Measurements from ENCODE around the gene NEK6. TPM values are rescaled to one million over a fixed set of nuclear protein-coding genes. Genes with fewer than 3 reads are reported as not detected.

NEK6 gene
- total RNA-seq, 1 donor from 2014 or later = 47.7 TPM

DNA sequence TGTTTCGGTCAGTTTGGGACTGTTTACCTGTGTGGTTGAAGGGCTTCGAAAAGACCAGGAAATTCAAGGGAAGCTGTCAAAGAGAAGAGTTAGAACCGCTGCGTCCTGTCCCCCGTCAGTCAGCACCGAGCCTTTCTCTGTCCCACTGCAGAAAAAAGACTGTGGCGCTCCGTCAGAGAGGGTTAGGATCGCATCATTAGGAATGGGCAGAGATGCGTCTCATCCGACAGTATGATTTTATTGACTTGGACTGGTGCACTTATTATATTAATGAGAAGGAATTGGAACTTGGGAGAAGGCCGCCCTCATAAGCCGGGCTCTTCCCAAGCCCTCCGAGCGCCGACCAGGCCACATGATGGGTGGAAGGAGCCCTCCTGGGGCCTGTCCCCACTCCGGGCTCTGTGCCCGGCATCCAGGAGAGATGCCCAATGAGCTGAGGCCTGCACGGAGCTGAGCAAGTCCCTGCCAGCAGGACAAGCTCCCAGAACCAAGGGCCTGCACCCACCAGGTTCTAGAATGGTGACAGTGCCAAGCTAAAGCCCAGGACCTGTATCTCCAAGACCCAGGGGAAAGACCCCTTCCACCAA, 71.5 kb downstream of the NEK6 start:
- intact Hi-C loops (cut with micrococcal nuclease) = no loop called here
- Mint-ChIP-seq H3K36me3 (ENCODE audit: low read depth) (peaks cover 17% of the 10 kb centered on the region), H3K27me3 (ENCODE audit: low read depth) (no peaks in the 10 kb centered on the region), H3K4me3 (ENCODE audit: low read depth) (no peak overlapping the region), H3K4me1 (ENCODE audit: low read depth) (no peaks in the 10 kb centered on the region), H3K27ac (no peak overlapping the region), H3K9me3 (no peaks in the 10 kb centered on the region)
- DNase-seq (ENCODE audit: low spot score) = no peak

DNA sequence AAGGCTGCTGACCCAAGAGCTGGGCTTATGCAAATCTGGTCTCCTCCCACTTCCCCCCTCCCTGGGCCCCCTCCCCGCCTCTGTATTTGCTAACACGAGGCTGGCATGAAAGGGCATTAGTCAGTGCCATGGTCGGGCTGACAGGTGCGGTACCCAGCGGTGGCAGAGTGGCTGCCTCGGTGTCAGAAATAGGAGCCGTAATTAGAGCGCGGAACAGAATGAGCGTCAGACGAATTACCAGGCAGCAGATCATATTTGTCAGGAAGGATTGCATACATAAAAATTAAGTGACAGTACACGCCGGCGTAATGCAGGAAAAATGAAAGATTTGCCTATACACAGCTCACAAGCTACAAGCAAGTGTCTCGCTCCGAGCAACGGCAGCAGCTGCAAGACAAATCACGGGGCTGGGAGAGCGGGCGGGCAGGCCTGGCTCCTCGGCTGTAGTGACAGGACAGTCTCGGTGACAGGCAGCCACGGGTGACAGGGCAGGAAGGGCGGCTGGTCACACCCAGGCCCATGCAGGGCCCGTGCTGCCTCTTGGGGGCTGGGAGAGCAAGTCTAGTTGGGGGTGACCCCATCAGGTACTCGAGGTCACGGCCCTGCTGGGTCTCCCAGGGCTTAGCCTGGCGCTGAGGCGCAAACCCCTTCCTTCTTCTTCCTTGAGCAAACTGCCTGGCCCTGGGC, 72.4 kb downstream of the NEK6 start:
- peaks cover 20% of the 10 kb centered on the region for H3K36me3 Mint-ChIP-seq (ENCODE audit: low read depth)
- intact Hi-C loops (cut with micrococcal nuclease) = no loop called here
- H3K4me3 Mint-ChIP-seq (ENCODE audit: low read depth) = no peak overlapping the region
- H3K4me1 Mint-ChIP-seq (ENCODE audit: low read depth) = no peaks in the 10 kb centered on the region
- no peaks in the 10 kb centered on the region for H3K9me3 Mint-ChIP-seq
- DNase-seq (ENCODE audit: low spot score) = no peak
- no peak overlapping the region for H3K27ac Mint-ChIP-seq
- no peaks in the 10 kb centered on the region for H3K27me3 Mint-ChIP-seq (ENCODE audit: low read depth)

DNA sequence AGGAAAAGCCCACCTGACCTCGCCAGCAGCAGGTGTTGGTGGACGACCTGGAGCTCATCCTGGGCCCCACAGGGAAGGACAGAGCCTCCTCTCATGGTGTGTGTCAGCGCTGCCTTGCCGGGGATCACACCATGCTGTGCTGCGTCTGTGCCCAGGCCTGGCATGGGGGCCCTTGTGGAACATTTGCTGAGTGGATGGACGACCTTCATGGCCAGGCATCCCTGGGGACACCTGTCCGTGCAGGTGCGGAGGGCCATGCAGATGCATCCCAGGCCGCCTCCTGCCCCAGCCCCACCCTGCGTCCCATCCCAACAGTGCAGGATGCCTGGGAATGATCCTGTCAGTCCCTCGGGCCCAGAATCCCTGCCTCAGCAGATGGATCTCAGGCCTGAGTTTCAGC, 73.8 kb downstream of the NEK6 start:
- no peak for DNase-seq (ENCODE audit: low spot score)
- Mint-ChIP-seq H3K4me3 (ENCODE audit: low read depth) (no peak overlapping the region), H3K27me3 (ENCODE audit: low read depth) (no peaks in the 10 kb centered on the region), H3K36me3 (ENCODE audit: low read depth) (peaks cover 26% of the 10 kb centered on the region), H3K9me3 (no peaks in the 10 kb centered on the region), H3K27ac (no peak overlapping the region), H3K4me1 (ENCODE audit: low read depth) (no peaks in the 10 kb centered on the region)
- intact Hi-C loops (cut with micrococcal nuclease) = no loop called here

DNA sequence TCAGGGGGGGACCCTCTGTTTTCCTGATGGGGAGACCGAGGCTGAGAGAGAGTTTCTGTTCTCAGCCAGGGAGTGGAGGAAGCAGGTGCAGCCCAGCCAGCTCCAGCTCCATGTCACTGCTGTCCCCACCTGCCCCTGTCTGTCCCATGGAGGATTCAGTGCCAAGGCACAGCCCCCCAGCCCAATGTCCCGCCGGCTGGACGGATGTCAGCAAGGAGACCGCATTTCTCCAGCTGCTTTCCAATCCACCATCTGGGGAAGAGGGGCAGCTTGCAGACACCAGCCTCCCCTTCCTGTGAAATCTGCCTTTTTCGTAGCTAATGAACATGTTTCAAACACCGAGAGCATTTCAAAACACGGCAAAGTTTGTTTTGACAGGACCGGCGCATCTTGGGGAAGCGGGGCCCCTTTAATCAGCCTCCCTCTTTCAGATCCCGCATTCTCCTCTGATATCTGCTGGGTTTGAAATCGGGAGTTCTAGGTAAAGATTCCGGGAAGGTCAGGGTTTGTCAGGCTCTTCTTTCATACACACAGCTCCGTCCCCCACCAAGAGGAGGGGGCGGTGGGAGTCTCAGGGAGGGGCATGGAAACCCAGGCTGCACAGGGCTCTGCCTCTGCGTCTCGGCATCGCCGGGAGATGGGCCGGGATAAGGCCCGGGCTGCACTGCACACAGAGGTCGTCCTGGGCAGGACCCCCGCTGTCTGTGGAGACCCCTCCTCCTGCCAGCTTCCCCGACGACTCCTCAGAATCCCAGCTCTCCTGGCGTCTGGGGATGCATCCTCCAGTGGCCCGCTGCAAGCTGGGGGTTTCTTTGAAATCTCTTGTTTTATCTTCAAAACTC, 74.8 kb downstream of the NEK6 start:
- DNase-seq (ENCODE audit: low spot score) = no peak
- intact Hi-C loops (cut with micrococcal nuclease) = no loop called here
- Mint-ChIP-seq H3K4me3 (ENCODE audit: low read depth) (no peak overlapping the region), H3K4me1 (ENCODE audit: low read depth) (no peaks in the 10 kb centered on the region), H3K27me3 (ENCODE audit: low read depth) (no peaks in the 10 kb centered on the region), H3K9me3 (no peaks in the 10 kb centered on the region), H3K27ac (no peak overlapping the region), H3K36me3 (ENCODE audit: low read depth) (peaks cover 34% of the 10 kb centered on the region)

DNA sequence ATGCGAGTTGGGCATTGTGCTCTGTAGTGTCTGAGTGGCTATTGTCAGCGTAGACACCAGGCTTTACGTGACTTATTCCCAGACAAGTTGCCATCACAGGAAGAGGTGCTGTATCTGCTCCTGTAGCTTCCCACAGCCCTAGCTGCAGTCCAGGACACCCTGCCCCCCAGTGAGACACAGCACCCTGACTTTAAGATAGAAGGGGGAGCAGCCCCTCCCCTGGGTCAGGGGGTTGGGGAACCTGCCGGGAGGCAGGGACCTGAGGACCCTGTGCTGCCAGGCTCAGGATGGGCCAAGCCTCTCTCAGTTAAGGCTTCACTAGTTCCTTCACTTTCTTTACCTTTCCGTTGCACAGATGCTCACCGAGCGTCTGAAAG, 75.4 kb downstream of the NEK6 start:
- no peaks in the 10 kb centered on the region for H3K9me3 Mint-ChIP-seq
- H3K4me1 Mint-ChIP-seq (ENCODE audit: low read depth) = no peaks in the 10 kb centered on the region
- H3K27ac Mint-ChIP-seq = no peak overlapping the region
- no peaks in the 10 kb centered on the region for H3K27me3 Mint-ChIP-seq (ENCODE audit: low read depth)
- intact Hi-C loops (cut with micrococcal nuclease) = no loop called here
- H3K4me3 Mint-ChIP-seq (ENCODE audit: low read depth) = no peak overlapping the region
- peaks cover 36% of the 10 kb centered on the region for H3K36me3 Mint-ChIP-seq (ENCODE audit: low read depth)
- no peak for DNase-seq (ENCODE audit: low spot score)

DNA sequence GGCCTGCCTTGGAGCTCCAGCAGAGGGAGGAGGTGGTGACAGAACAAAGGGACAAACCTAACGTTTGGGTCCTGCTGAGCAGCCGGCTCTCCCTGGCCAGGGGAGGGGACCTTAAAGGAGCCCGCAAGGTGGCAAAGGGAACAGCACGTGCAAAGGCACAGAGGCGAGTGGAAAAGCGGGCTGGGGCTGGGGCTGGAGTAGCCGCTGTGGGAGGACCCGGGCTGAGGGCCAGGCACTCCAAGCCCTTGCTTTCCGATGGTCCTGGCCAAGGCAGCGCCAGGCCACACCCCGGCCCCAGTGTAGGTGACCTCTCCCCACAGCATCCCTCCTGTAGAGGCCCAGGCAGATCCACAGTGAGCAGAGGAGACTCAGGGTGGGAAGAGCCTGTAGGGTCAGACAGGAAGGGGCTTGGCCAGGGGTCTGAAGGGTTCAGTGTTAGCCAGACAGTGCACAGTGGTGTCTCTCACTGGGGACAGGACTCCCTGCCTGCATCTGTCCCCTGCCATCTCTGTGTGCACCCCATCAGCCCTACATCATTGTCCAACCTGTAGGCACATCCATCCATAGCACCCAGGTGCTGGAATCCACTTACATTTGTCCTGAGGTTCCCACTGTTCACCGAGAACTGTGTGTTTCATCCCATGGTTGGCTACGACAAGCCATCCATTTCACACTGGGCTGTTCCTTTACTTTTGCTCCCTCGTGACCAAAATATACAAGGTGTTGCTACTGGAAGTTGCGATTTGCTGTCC, 77.0 kb downstream of the NEK6 start:
- intact Hi-C loops (cut with micrococcal nuclease) = no loop called here
- no peak for DNase-seq (ENCODE audit: low spot score)
- no peak overlapping the region for H3K27ac Mint-ChIP-seq
- no peaks in the 10 kb centered on the region for H3K27me3 Mint-ChIP-seq (ENCODE audit: low read depth)
- no peaks in the 10 kb centered on the region for H3K9me3 Mint-ChIP-seq
- no peak overlapping the region for H3K4me3 Mint-ChIP-seq (ENCODE audit: low read depth)
- no peaks in the 10 kb centered on the region for H3K4me1 Mint-ChIP-seq (ENCODE audit: low read depth)
- peaks cover 43% of the 10 kb centered on the region for H3K36me3 Mint-ChIP-seq (ENCODE audit: low read depth)

DNA sequence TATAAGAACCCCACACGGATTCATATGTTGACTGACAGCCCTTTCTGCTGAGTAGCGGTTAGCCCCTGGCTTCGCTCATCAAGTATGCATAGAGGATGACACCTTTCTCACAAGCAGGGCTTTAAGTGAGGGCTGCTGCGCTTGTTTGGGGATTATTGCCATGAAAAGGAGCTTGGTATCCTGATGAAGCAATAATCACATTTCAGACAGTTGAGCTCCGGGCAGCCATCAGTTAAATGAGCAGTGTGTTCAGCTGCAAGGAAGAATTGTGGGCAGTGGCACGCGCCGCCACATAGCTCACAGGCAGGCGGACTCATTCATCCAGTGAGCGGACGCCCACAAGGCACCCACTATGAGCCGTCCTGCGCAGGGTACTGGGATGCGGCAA, 77.6 kb downstream of the NEK6 start:
- Mint-ChIP-seq H3K36me3 (ENCODE audit: low read depth) (peaks cover 39% of the 10 kb centered on the region), H3K27ac (no peak overlapping the region), H3K4me1 (ENCODE audit: low read depth) (no peaks in the 10 kb centered on the region), H3K27me3 (ENCODE audit: low read depth) (no peaks in the 10 kb centered on the region), H3K9me3 (no peaks in the 10 kb centered on the region), H3K4me3 (ENCODE audit: low read depth) (no peak overlapping the region)
- DNase-seq (ENCODE audit: low spot score) = no peak
- intact Hi-C loops (cut with micrococcal nuclease) = no loop called here

DNA sequence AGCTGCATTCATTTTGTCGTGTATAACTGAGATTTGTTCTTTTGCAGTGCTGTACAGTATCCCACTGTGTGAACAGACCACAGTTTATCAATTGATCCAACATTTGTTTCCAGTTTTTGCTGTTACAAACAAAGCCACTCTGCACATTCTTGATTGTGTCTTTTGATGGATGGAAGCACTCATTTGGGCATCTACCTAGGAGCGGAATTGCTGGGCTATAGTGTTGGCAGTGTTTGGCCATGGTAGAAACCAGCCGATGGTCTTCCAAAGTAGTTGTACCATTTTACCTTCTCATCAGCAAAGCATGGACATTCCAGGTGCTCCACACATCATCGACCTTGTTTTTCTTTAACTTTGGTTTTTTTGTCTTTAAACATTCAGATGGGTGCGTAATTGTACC, 79.8 kb downstream of the NEK6 start:
- H3K9me3 Mint-ChIP-seq = no peaks in the 10 kb centered on the region
- DNase-seq (ENCODE audit: low spot score) = no peak
- no peak overlapping the region for H3K27ac Mint-ChIP-seq
- no peaks in the 10 kb centered on the region for H3K27me3 Mint-ChIP-seq (ENCODE audit: low read depth)
- no peaks in the 10 kb centered on the region for H3K4me1 Mint-ChIP-seq (ENCODE audit: low read depth)
- H3K4me3 Mint-ChIP-seq (ENCODE audit: low read depth) = no peak overlapping the region
- H3K36me3 Mint-ChIP-seq (ENCODE audit: low read depth) = peaks cover 44% of the 10 kb centered on the region
- intact Hi-C loops (cut with micrococcal nuclease) = no loop called here

DNA sequence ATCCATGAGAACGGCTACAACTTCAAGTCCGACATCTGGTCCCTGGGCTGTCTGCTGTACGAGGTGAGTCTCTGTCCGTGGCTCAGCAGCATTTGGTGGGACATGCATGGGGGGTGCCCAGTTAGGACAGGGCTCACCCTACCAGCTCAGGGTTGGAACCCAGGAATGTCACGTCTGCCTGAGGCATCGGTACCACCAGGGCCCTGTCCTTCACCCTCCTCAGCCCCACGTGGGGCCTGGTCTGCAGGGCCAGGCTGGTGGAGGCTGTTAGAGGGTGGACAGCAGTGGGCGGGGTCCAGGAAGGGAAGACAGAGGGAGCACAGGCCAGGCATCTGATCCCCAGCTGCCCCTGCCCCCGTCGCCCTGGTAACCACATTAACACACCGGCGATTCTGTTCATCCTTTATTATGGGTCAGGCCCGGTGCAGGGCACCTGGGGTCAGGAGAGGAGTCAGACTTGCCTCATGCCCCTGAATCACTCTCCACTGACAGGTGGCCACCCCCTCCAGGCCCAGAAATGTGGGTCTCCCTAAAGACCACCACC, 81.9 kb downstream of the NEK6 start:
- no peak overlapping the region for H3K4me3 Mint-ChIP-seq (ENCODE audit: low read depth)
- H3K27ac Mint-ChIP-seq = no peak overlapping the region
- H3K4me1 Mint-ChIP-seq (ENCODE audit: low read depth) = no peaks in the 10 kb centered on the region
- H3K27me3 Mint-ChIP-seq (ENCODE audit: low read depth) = no peaks in the 10 kb centered on the region
- DNase-seq (ENCODE audit: low spot score) = no peak
- intact Hi-C loops (cut with micrococcal nuclease) = no loop called here
- H3K36me3 Mint-ChIP-seq (ENCODE audit: low read depth) = peaks cover 42% of the 10 kb centered on the region
- H3K9me3 Mint-ChIP-seq = no peaks in the 10 kb centered on the region

DNA sequence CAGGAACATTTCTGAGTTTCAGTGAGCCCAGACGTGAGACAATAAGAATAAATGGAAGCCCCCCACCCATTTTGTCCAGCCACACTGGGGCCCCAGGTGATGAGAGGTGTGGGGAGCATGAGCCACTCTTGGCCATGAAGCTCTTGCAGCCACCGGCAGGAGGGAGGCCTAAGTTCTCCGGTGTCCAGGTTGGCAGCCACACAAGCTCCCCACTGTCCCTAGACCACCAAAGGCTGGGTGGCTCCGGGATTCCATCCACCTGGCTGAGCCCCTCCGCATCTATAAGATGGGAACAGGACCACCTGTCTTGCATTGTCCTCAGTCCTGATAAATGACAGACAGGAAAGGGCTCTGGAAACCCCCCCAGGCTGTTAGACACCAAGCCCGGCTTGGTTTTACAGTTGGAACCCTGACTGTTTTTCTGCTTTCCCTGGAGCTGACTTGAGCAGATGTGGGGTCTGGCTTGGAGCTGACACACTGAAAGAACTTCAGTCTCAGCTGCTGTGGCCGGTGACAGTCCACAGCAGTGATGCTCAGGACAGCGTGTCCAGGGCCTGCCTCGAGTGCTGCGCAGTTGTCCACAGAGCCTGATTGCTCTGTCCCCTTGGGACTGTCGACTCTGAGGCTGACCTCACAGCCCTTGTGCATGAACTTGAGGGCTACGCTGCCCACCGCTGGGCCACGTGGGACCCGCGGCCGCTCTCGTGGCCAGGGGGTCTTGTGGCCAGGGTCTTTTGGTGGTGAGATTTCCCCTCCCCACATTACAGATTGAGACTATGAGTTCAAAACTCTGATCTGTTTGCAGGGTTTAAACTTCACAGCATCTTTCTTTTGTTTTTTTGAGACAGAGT, 82.7 kb downstream of the NEK6 start:
- Mint-ChIP-seq H3K4me3 (ENCODE audit: low read depth) (no peak overlapping the region), H3K27ac (no peak overlapping the region), H3K36me3 (ENCODE audit: low read depth) (peaks cover 38% of the 10 kb centered on the region), H3K9me3 (no peaks in the 10 kb centered on the region), H3K27me3 (ENCODE audit: low read depth) (no peaks in the 10 kb centered on the region), H3K4me1 (ENCODE audit: low read depth) (no peaks in the 10 kb centered on the region)
- no peak for DNase-seq (ENCODE audit: low spot score)
- intact Hi-C loops (cut with micrococcal nuclease) = no loop called here

DNA sequence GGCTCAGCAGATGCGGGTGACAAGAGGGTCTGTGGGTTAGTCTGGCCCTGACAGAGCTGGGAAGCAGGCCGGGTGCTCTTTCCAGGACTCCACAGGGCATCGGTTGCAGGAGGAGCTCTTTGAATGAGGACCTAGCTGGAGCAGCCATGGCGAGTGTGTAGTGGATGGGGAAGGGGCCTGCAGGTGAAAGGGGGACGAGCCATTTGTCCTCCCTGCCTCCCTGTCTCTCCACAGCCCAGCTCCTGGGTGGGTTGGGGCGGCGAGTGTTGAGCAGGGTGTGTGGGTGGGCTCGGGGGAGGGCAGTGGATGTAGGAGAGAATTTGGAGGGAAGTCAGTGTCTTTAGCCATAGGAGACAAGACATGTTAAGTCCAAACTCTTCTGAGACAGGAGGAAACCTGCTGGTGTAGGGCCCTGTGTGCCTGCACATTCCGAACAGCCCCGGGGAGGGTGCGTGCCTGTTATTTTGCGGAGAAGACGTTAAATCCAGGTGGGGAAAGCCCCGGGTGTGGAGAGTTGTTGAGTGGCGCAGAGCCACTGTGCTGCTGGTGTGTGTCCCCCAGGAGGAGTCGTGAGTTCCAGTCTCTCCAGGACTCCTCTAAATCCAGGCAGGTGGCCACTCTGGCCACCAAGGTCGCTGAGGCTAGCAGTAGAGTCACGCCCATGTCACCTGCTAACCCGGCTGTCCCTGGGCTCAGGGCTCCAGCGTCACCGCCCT, 83.9 kb downstream of the NEK6 start:
- peaks cover 30% of the 10 kb centered on the region for H3K36me3 Mint-ChIP-seq (ENCODE audit: low read depth)
- intact Hi-C loops (cut with micrococcal nuclease) = no loop called here
- no peaks in the 10 kb centered on the region for H3K27me3 Mint-ChIP-seq (ENCODE audit: low read depth)
- no peaks in the 10 kb centered on the region for H3K4me1 Mint-ChIP-seq (ENCODE audit: low read depth)
- H3K4me3 Mint-ChIP-seq (ENCODE audit: low read depth) = no peak overlapping the region
- H3K27ac Mint-ChIP-seq = no peak overlapping the region
- DNase-seq (ENCODE audit: low spot score) = no peak
- no peaks in the 10 kb centered on the region for H3K9me3 Mint-ChIP-seq

Measured in activated T-helper 2 cell treated with anti-CD3 and anti-CD28 coated beads, Interferon-gamma antibody, Interleukin-2, Interleukin-4, amounts not matched to agents 10 μg/mL and 5 μg/mL and 100 μg/mL, durations not matched to agents 14 hours and 24 hours and 36 hours (primary cell).